HG03342 (cell line): ENCODE results near the gene SCART1.
A peak's percentile ranks its signal among the peaks of the same experiment; 100 is the strongest.
"Not testable (repeated sequence)": the region's sequence is repeated elsewhere in the genome, so short reads cannot be mapped to it uniquely, and the experiment has no call there.

Experiments used
- ATAC-seq: cut with Tn5 transposase; IDR thresholded peaks from one replicate; pipeline ENCODE4 v1.9.1; 2021; ENCODE audit warnings: mild to moderate bottlenecking, moderate library complexity; ENCODE audit not compliant: unreplicated experiment

Gene SCART1

DNA sequence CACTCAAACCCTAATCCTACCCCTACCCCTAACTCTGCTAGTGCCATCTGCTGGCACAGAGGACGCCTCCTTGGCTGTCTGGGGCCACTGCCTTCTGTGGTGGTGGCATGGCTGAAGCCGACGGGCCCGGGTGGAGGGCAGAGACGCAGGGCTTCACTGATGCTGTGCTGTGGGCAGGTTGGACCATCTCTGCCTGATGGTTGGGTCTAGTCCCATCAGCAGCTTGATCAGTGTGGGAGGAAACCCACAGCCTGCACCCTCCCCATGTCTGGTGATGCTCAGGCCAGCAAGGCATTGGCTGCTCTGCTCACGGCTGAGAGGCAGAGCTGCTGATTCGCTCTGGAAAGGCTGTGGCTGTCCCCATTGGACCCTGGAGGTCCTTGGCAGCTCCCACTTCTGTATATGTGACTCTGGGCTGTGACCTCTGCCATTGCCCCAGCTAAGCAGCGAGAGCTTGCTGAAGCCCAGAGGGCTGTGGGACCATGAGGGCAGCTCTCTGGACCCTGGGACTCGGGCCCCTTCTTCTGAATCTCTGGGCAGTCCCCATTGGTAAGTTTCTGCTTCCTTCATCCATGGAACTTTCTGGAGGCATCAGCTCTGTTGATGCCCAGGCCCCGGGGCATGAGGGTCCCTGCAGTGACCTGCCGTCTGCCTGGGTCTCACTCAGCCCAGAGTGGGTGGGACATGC is at the start of gene SCART1:
Gene SCART1, plus strand, starts transcription at position 430 of the 688 bp plus-strand sequence. Its CDS starts 53 bp downstream, at position 483.
- no peak for ATAC-seq

DNA sequence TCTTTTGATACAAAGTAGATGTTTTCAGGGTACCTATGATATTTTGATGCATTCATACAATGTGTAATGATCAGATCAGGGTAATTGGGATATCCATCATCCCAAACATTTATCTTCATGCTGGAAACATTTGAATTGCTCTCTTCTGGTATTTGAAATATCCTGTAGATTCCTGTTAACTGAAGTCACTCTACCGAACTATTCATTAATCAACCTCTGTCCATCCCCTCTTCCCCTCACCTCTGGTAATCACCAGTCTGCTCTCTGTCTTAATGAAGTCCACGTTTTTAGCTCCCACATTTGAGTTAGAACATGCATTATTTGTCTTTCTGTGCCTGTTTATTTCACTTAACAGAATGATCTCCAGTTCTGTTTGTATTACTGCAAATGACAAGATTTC is 48.5 kb upstream of the SCART1 start:
- ATAC-seq, result no peak

DNA sequence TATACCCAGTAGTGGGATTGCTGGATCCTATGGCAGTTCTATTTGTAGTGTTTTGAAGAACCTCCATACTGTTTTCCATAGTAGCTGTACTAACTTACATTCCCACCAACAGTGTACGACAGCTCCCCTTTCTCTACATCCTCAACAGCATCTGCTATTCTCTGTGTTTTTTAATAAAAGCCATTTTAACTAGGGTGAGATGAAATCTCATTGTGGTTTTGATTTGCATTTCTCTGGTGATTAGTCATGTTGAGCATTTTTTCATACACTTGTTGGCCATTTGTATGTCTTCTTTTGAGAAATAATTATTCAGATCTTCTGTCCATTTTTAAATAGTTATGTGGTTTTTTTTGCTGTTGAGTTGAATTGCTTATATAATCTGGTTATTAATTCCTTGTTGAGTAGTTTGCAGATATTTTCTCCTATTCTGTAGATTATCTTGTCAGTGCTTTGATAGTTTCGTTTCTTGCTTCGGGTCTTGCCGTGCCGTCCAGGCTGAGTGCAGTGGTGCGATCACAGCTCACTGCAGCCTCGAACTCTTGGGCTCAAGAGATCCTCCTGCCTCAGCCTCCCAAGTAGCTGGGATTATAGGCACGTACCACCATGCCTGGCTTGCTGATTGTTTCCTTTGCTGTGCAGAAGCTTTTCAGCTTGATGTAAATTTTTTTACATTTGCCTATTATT is 47.8 kb upstream of the SCART1 start:
- peak; percentile 38 for ATAC-seq

- no peak for ATAC-seq
These were observed 42.0 kb upstream of the SCART1 start for GRCh38 chr10:133411523-133412380.

DNA sequence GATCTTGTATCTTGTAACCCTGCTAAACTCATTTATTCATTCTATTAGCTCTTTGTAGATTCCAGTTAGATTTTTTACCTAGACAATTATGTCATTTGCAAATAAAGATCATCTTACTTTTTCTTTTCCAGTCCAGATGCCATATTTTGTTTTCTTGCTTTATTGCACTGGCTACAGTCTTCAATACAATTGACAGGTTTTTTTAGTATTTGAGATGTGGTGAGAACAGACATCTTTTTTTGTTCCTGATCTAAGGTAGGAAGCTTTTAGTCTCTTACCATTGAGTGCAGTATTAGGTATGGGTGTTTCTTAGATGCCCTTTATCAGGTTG is 41.4 kb upstream of the SCART1 start:
- ATAC-seq, result no peak

- not testable (repeated sequence) for ATAC-seq
These were observed 39.3 kb upstream of the SCART1 start for GRCh38 chr10:133414401-133414800.

DNA sequence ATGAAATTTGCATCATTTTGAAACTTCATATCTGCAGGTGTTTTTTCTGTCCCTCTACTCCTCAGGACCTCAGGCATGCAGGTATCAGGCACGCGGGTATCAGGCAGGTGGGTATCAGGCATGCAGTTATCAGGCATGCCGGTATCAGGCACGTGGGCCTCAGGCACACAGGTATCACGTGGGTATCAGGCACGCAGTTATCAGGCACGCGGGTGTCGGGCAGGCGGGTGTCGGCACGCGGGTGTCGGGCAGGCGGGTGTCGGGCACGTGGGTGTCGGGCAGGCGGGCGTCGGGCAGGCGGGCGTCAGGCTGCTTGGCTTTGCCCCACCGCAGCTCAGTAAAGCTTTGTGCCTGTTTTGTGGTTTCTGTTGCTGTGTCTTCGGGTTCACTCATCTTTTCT is 38.0 kb upstream of the SCART1 start:
- no peak for ATAC-seq

DNA sequence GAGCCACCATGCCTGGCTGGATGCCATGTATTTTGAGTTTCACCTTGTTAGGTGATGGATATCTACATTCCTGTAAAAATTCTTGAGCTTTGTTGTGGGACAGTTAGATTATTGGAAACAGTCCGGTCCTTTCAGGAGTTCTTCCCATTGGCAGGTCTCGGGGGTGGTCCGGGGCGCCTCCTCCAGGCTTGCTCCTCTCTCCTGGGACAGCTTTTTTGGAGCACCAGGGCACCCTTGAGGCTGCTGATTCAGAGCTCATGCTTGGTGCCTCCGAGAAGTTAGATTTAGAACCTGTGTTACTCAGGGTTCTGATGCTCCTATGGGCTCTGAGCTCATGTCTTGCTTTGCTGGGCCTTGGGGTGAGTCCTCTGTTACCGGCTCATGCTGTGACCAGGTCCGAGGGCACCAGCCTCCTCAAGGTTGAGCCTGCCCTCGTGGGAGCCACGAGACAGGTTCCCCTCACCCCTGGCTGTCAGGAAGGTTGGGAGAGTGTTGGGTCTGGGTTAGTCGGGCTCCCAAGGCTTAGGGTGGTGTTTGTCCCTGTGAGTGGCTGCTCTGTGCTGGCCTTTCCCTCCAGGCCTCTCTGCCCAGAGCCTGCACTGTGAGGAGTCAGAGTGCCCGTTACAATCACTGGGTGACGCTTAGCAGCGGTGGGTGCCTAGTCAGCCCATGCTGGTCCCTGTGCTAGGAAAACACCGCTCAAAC is 35.3 kb upstream of the SCART1 start:
- ATAC-seq, result no peak

- no peak for ATAC-seq
These were observed 34.4 kb upstream of the SCART1 start for GRCh38 chr10:133419211-133419950.

- ATAC-seq, result no peak
These were observed 33.7 kb upstream of the SCART1 start for GRCh38 chr10:133420028-133420427.

DNA sequence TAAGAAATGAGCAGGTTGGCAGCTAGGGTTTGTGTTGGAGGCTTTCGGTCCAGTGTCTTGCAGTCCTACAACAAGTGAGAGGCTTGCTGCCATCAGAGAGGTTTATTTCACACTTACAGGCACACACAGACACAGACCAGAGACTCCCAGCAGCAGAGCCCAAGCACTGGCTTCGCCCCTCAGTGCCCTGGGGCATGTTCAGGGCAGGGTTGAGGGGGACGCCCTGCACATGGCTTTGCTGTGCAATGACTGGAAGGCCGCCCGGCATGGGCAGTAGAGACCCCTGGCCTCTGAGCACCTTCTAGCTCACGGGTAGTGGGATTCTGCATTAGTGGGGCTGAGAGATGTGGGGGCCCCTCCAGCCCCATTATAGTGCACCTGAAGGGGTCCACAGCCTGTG is 33.2 kb upstream of the SCART1 start:
- no peak for ATAC-seq

GRCh38 chr10:133421336-133422222 is 32.2 kb upstream of the SCART1 start:
- ATAC-seq, result no peak

- ATAC-seq, result no peak
These were observed 31.4 kb upstream of the SCART1 start for GRCh38 chr10:133422223-133422806.

GRCh38 chr10:133422807-133423771 is 30.7 kb upstream of the SCART1 start:
- ATAC-seq, result no peak

DNA sequence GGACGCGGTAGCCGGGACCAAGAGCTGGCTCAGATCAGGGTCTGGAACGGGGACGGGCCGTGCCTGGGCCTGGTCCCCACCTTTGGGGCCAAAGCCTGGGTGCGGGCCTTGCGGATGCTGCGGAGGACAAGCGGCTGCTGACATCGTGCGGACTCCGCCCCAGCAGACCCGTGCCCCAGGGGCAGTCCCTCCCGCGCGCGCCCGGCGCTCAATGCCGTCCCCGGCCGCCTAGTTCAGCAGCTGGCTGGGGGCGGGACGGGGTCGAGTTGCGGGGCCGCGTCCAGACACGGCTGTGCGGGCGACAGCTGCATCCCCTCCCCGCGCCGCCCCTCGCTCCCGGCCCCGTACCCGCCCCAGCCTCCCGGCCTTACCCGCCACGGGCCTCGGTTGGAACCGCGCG is 29.6 kb upstream of the SCART1 start:
- not testable (repeated sequence) for ATAC-seq

- not testable (repeated sequence) for ATAC-seq
These were observed 29.1 kb upstream of the SCART1 start, which contains the start of gene SPRN for GRCh38 chr10:133424601-133425000. Gene SPRN (minus strand): TSS chr10:133424625. CDS start chr10:133423681, 944 bp downstream.

- ATAC-seq, result not testable (repeated sequence)
These were observed 24.2 kb upstream of the SCART1 start for GRCh38 chr10:133429571-133429970.
